IMR-90 (cell line): ENCODE data around the gene LRRC26. TPM values are rescaled to one million over a fixed set of nuclear protein-coding genes. Genes with fewer than 3 reads are reported as not detected.

Experiments used
- ATAC-seq: fragments of 200-7000 bp; cut with Tn5 transposase; 2 replicates; pipeline ENCODE4 v1.9.1; 2020; ENCODE audit warnings: low read depth, mild to moderate bottlenecking, moderate library complexity
- BruUV-seq: library from RNA; stranded (reverse); fragments of 400-500 nt; replicated peaks from 2 replicates; lab custom pipeline; 2021; lab: Mats Ljungman, UMichigan
- CTCF ChIA-PET: fragments of 300-600 bp; formaldehyde crosslinking; extraction: SDS; loops from one replicate; lab custom pipeline; 2021; ENCODE audit warnings: antibody characterized with exemption; lab: Yijun Ruan, JAX
- POLR2A ChIA-PET: fragments of 300-600 bp; sonication (Branson Sonifier 250); formaldehyde crosslinking; loops from one replicate; lab custom pipeline; 2022; ENCODE audit warnings: antibody characterized with exemption; ENCODE audit not compliant: unreplicated experiment; lab: Charles Lee
- DNase-seq: peaks from one replicate; pipeline ENCODE4 v3.0.0; 2013
- H2AFZ ChIP-seq: replicated peaks from 2 replicates; pipeline ENCODE3; 2013; ENCODE audit warnings: low read length, mild to moderate bottlenecking; ENCODE audit not compliant: poor library complexity
- H2AK5ac ChIP-seq: 2 replicates; pipeline ENCODE4 v1.6.1; 2013; ENCODE audit warnings: low read depth, low read length, inconsistent platforms
- H2AK9ac ChIP-seq: replicated peaks from 2 replicates; pipeline ENCODE3; 2013; ENCODE audit warnings: mild to moderate bottlenecking, low read depth, low read length, moderate library complexity; ENCODE audit not compliant: poor library complexity
- H2BK120ac ChIP-seq: 2 replicates; pipeline ENCODE4 v1.6.1; 2013; ENCODE audit warnings: low read depth, low read length, inconsistent platforms
- H2BK15ac ChIP-seq: 3 replicates; pipeline ENCODE4 v1.6.1; 2013; ENCODE audit warnings: low read depth, low read length, inconsistent platforms
- H2BK20ac ChIP-seq: 2 replicates; pipeline ENCODE4 v1.6.1; 2013; ENCODE audit warnings: low read depth, mild to moderate bottlenecking, inconsistent platforms, low read length, moderate library complexity
- H2BK5ac ChIP-seq: 2 replicates; pipeline ENCODE4 v1.6.1; 2013; ENCODE audit warnings: mild to moderate bottlenecking, low read depth, low read length, inconsistent platforms; ENCODE audit not compliant: poor library complexity, severe bottlenecking
- H3K14ac ChIP-seq: replicated peaks from 2 replicates; pipeline ENCODE4 v1.6.1; 2013; ENCODE audit warnings: low read depth, low read length, inconsistent platforms
- H3K18ac ChIP-seq: 2 replicates; pipeline ENCODE4 v1.6.1; 2013; ENCODE audit warnings: low read depth, low read length, control low read depth
- H3K23ac ChIP-seq: 2 replicates; pipeline ENCODE4 v1.6.1; 2013; ENCODE audit warnings: low read depth, low read length, inconsistent platforms
- H3K27ac ChIP-seq: 2 replicates; pipeline ENCODE4 v1.5.1; 2013; ENCODE audit warnings: mild to moderate bottlenecking, control low read depth, low read length; ENCODE audit not compliant: insufficient read depth
- H3K27me3 ChIP-seq: 2 replicates; pipeline ENCODE4 v1.6.1; 2013; ENCODE audit warnings: low read length; ENCODE audit not compliant: control insufficient read depth, insufficient read depth
- H3K36me3 ChIP-seq: 2 replicates; pipeline ENCODE4 v1.6.1; 2013; ENCODE audit warnings: low read length, mixed read lengths; ENCODE audit not compliant: control insufficient read depth, insufficient read depth
- H3K4ac ChIP-seq: 2 replicates; pipeline ENCODE4 v1.6.1; 2013; ENCODE audit warnings: low read depth, low read length, inconsistent platforms
- H3K4me1 ChIP-seq: 2 replicates; pipeline ENCODE4 v1.6.1; 2013; ENCODE audit warnings: low read length, mixed read lengths; ENCODE audit not compliant: control insufficient read depth, insufficient read depth
- H3K4me2 ChIP-seq: 2 replicates; pipeline ENCODE4 v1.6.1; 2013; ENCODE audit warnings: low read depth, mild to moderate bottlenecking, control low read depth, low read length, moderate library complexity
- H3K4me3 ChIP-seq: 2 replicates; pipeline ENCODE4 v1.5.1; 2013; ENCODE audit warnings: low read depth, mild to moderate bottlenecking, control low read depth, low read length, moderate library complexity; ENCODE audit not compliant: insufficient read depth
- H3K56ac ChIP-seq: 2 replicates; pipeline ENCODE4 v1.6.1; 2013; ENCODE audit warnings: low read length, inconsistent platforms; ENCODE audit not compliant: insufficient read depth; ENCODE audit errors: extremely low read depth
- H3K79me1 ChIP-seq, 2 experiments: 2 replicates each; pipeline ENCODE4 v1.6.1; 2013; ENCODE audit warnings: low read length in 2 of 2, inconsistent platforms in 1 of 2, low read depth in 1 of 2
- H3K9ac ChIP-seq: 2 replicates; pipeline ENCODE4 v1.6.1; 2013; ENCODE audit warnings: low read depth, low read length, control low read depth
- H3K9me1 ChIP-seq: 2 replicates; pipeline ENCODE4 v1.6.1; 2013; ENCODE audit warnings: low read length, inconsistent platforms; ENCODE audit not compliant: insufficient read depth
- H3K9me3 ChIP-seq: 2 replicates; pipeline ENCODE4 v1.6.1; 2013; ENCODE audit warnings: low read length; ENCODE audit not compliant: control insufficient read depth, insufficient read depth
- H4K20me1 ChIP-seq: 2 replicates; pipeline ENCODE4 v1.6.1; 2013; ENCODE audit warnings: low read length, inconsistent platforms; ENCODE audit not compliant: insufficient read depth
- H4K5ac ChIP-seq: 2 replicates; pipeline ENCODE4 v1.6.1; 2013; ENCODE audit warnings: mild to moderate bottlenecking, low read depth, low read length, control low read depth
- H4K8ac ChIP-seq, 2 experiments: 2 replicates each; pipeline ENCODE4 v1.6.1; 2013; ENCODE audit warnings: low read depth in 2 of 2, low read length in 2 of 2, control low read depth in 1 of 2, inconsistent platforms in 1 of 2
- H4K91ac ChIP-seq: 2 replicates; pipeline ENCODE4 v1.6.1; 2013; ENCODE audit warnings: low read depth, low read length, inconsistent platforms; ENCODE audit not compliant: insufficient read depth
- BHLHE40 ChIP-seq: fragments of 150-350 bp; IDR thresholded peaks from 2 replicates; pipeline ENCODE4 v1.6.1; 2016; ENCODE audit warnings: mild to moderate bottlenecking, low read depth, low read length
- CEBPB ChIP-seq: IDR thresholded peaks from 2 replicates; pipeline ENCODE4 v1.6.1; 2012; ENCODE audit warnings: low read depth, low read length, improper control_type of control experiment
- CHD1 ChIP-seq: IDR thresholded peaks from 2 replicates; pipeline ENCODE4 v1.6.1; 2012; ENCODE audit warnings: low read depth, low read length, improper control_type of control experiment
- FOS ChIP-seq: fragments of 150-350 bp; IDR thresholded peaks from 2 replicates; pipeline ENCODE4 v1.6.1; 2016; ENCODE audit warnings: low read depth, low read length
- MAFK ChIP-seq: IDR thresholded peaks from 2 replicates; pipeline ENCODE4 v1.6.1; 2012; ENCODE audit warnings: low read depth, low read length, improper control_type of control experiment
- MAZ ChIP-seq: IDR thresholded peaks from 2 replicates; pipeline ENCODE4 v1.6.1; 2012; ENCODE audit warnings: low read depth, mild to moderate bottlenecking, low read length, improper control_type of control experiment, moderate library complexity, borderline replicate concordance
- MXI1 ChIP-seq: IDR thresholded peaks from 2 replicates; pipeline ENCODE4 v1.6.1; 2012; ENCODE audit warnings: low read depth, mild to moderate bottlenecking, low read length, moderate library complexity, borderline replicate concordance
- NFE2L2 ChIP-seq: fragments of 150-350 bp; IDR thresholded peaks from 2 replicates; pipeline ENCODE4 v1.6.1; 2016; ENCODE audit warnings: low read depth, mild to moderate bottlenecking, low read length
- POLR2A ChIP-seq: IDR thresholded peaks from 2 replicates; pipeline ENCODE4 v1.6.1; 2012; ENCODE audit warnings: mild to moderate bottlenecking, low read depth, low read length
- RAD21 ChIP-seq: IDR thresholded peaks from 2 replicates; pipeline ENCODE4 v1.6.1; 2012; ENCODE audit warnings: low read length, improper control_type of control experiment
- RCOR1 ChIP-seq: IDR thresholded peaks from 2 replicates; pipeline ENCODE4 v1.6.1; 2012; ENCODE audit warnings: mild to moderate bottlenecking, low read length, improper control_type of control experiment; ENCODE audit not compliant: insufficient replicate concordance
- RFX5 ChIP-seq: IDR thresholded peaks from 2 replicates; pipeline ENCODE4 v1.8.0; 2012; ENCODE audit warnings: low read depth, mild to moderate bottlenecking, low read length, moderate library complexity
- SMC3 ChIP-seq: fragments of 150-350 bp; IDR thresholded peaks from 2 replicates; pipeline ENCODE4 v1.6.1; 2016; ENCODE audit warnings: low read depth, mild to moderate bottlenecking, antibody characterized with exemption, low read length, moderate library complexity
- USF2 ChIP-seq: fragments of 150-350 bp; IDR thresholded peaks from 2 replicates; pipeline ENCODE4 v1.6.1; 2017; ENCODE audit warnings: mild to moderate bottlenecking, antibody characterized with exemption, low read length, low read depth
- whole genome bisulfite sequencing, 2 experiments: methylation state at CpG; one replicate each; pipeline versions ENCODE4 v1.1.5 to v1.1.7; 2013; ENCODE audit warnings: missing lambda C conversion rate in 2 of 2; ENCODE audit not compliant: insufficient read length in 1 of 2; ENCODE audit errors: extremely low coverage in 2 of 2; 5-methylcytosine and 5-hydroxymethylcytosine counted together
- dilution Hi-C: fragments of 300-500 bp; cut with HindIII; formaldehyde crosslinking; loops from one replicate; pipeline ENCODE4 v1.14.3; 2018; ENCODE audit warnings: low sequenced_read_pairs; ENCODE audit not compliant: unreplicated experiment
- in situ Hi-C: fragments of 300-500 bp; cut with MboI; formaldehyde crosslinking; loops from 3 replicates; pipeline ENCODE4 v1.14.3; 2019; ENCODE audit warnings: low sequenced_read_pairs, inconsistent platforms, mixed read lengths
- intact Hi-C: fragments of 100-400 bp; cut with micrococcal nuclease; formaldehyde crosslinking; loops from 2 replicates; pipeline ENCODE4 v1.10.0; 2022
- polyA plus RNA-seq, 3 experiments: library from polyadenylated mRNA; depleted of rRNA; stranded (reverse); fragments of >200 nt; gene quantifications; 2 replicates each; pipeline ENCODE4 v1.2.3, GENCODE V29; 2012; ENCODE audit warnings: low replicate concordance in 1 of 3
- total RNA-seq: library from RNA; depleted of rRNA; stranded (reverse); fragments of >200 nt; gene quantifications from 2 replicates; pipeline ENCODE4 v1.2.3, GENCODE V29; 2012
- TF ChIP-seq, protein P1 (sequence below): conservative IDR thresholded peaks from 2 replicates; pipeline ENCODE4 v1.5.1; 2012; ENCODE audit warnings: mild to moderate bottlenecking, low read depth, low read length, improper control_type of control experiment
- TF ChIP-seq, protein P2 (sequence below): fragments of 150-350 bp; IDR thresholded peaks from 2 replicates; pipeline ENCODE4 v1.6.1; 2016; ENCODE audit warnings: low read depth, mild to moderate bottlenecking, low read length, moderate library complexity, borderline replicate concordance

LRRC26 gene
- total and polyA plus RNA-seq, 2 of the 4 experiments (the other 2 are of a cell fraction) = not detected

GRCh38 chr9:137191691-137192447 is 22.0 kb upstream of the LRRC26 start:
- TF ChIP-seq MAFK (no peak), USF2 (no peak), BHLHE40 (no peak), MAZ (no peak), CHD1 (no peak), RFX5 (no peak), FOS (no peak), POLR2A (no peak), RAD21 (no peak), RCOR1 (no peak), CEBPB (no peak), MXI1 (no peak), SMC3 (no peak), NFE2L2 (no peak)
- TF ChIP-seq, protein P1, sequence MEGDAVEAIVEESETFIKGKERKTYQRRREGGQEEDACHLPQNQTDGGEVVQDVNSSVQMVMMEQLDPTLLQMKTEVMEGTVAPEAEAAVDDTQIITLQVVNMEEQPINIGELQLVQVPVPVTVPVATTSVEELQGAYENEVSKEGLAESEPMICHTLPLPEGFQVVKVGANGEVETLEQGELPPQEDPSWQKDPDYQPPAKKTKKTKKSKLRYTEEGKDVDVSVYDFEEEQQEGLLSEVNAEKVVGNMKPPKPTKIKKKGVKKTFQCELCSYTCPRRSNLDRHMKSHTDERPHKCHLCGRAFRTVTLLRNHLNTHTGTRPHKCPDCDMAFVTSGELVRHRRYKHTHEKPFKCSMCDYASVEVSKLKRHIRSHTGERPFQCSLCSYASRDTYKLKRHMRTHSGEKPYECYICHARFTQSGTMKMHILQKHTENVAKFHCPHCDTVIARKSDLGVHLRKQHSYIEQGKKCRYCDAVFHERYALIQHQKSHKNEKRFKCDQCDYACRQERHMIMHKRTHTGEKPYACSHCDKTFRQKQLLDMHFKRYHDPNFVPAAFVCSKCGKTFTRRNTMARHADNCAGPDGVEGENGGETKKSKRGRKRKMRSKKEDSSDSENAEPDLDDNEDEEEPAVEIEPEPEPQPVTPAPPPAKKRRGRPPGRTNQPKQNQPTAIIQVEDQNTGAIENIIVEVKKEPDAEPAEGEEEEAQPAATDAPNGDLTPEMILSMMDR = no peak
- TF ChIP-seq, protein P2, sequence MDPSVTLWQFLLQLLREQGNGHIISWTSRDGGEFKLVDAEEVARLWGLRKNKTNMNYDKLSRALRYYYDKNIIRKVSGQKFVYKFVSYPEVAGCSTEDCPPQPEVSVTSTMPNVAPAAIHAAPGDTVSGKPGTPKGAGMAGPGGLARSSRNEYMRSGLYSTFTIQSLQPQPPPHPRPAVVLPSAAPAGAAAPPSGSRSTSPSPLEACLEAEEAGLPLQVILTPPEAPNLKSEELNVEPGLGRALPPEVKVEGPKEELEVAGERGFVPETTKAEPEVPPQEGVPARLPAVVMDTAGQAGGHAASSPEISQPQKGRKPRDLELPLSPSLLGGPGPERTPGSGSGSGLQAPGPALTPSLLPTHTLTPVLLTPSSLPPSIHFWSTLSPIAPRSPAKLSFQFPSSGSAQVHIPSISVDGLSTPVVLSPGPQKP = no peak
- H3K4me2 ChIP-seq = no peak overlapping the region
- WGBS, 2 experiments = 87% methylated on average over 9 of the region's 22 CpGs; no CpG with 5 or more reads in 1 of the 2 experiments
- no peak overlapping the region for H2AFZ ChIP-seq
- no peak overlapping the region for H3K18ac ChIP-seq
- H2AK5ac ChIP-seq = no peak overlapping the region
- H4K5ac ChIP-seq = no peak overlapping the region
- no peak overlapping the region for H3K14ac ChIP-seq
- in situ Hi-C loops = no loop called here
- DNase-seq (no peak), ATAC-seq (no peak)
- peaks cover 16% of the 10 kb centered on the region for H3K4me1 ChIP-seq
- dilution Hi-C loops = no loop called here
- H4K20me1 ChIP-seq = peaks cover 31% of the 10 kb centered on the region
- H2BK5ac ChIP-seq = no peak overlapping the region
- no peak overlapping the region for H3K56ac ChIP-seq
- no peaks in the 10 kb centered on the region for H3K27me3 ChIP-seq
- H3K4me3 ChIP-seq = no peak overlapping the region
- no peak overlapping the region for H2AK9ac ChIP-seq
- no peak overlapping the region for H3K4ac ChIP-seq
- ChIA-PET CTCF (no interaction called here), POLR2A (no interaction called here)
- no peak overlapping the region for H4K91ac ChIP-seq
- H2BK15ac ChIP-seq = no peak overlapping the region
- intact Hi-C loops = no loop called here
- peaks cover 5 to 74% of the 10 kb centered on the region in 2 experiments for H3K79me1 ChIP-seq
- H3K9me3 ChIP-seq = no peaks in the 10 kb centered on the region
- no peak overlapping the region for H3K27ac ChIP-seq
- no peak overlapping the region for H2BK20ac ChIP-seq
- H3K9ac ChIP-seq = no peak overlapping the region
- H2BK120ac ChIP-seq = no peak overlapping the region
- H3K36me3 ChIP-seq = peaks cover 28% of the 10 kb centered on the region
- no peak overlapping the region for H3K23ac ChIP-seq
- no peak overlapping the region for H4K8ac ChIP-seq
- H3K9me1 ChIP-seq = no peaks in the 10 kb centered on the region
- BruUV-seq = no TSS peak
